ENCODE data around the gene MYCT1. TPM values are rescaled to one million over a fixed set of nuclear protein-coding genes. Genes with fewer than 3 reads are reported as not detected.

Gene MYCT1
- polyA plus RNA-seq, 3 donors: not detected

- H3K4me3 ChIP-seq (replicated peaks in 1 of 3; ENCODE audit: low read depth in 2 of 3, low read length in 3 of 3): no peak overlapping the region
- no peaks in the 10 kb centered on the region for H3K36me3 ChIP-seq (replicated peaks in 1 of 2; ENCODE audit: control insufficient read depth in 1 of 2, insufficient read depth in 2 of 2, low read length in 2 of 2)
- H4K20me1 ChIP-seq (ENCODE audit: insufficient read depth, low read length): no peaks in the 10 kb centered on the region
- DNase-seq: no peak
- no peaks in the 10 kb centered on the region for H3K4me1 ChIP-seq (ENCODE audit: control insufficient read depth in 1 of 2, insufficient read depth in 2 of 2, low read length in 2 of 2)
- no peak overlapping the region for H2AFZ ChIP-seq (ENCODE audit: insufficient read depth, low read depth, low read length, poor library complexity, severe bottlenecking)
- Mint-ChIP-seq H3K27ac (no peak overlapping the region), H3K4me3 (no peak overlapping the region), H3K27me3 (ENCODE audit: low read depth in 3 of 3) (peaks cover 0 to 3% (median 2%) of the 10 kb centered on the region in 3 donors), H3K36me3 (no peaks in the 10 kb centered on the region), H3K9me3 (peaks cover 0 to 3% (median 0%) of the 10 kb centered on the region in 7 donors), H3K4me1 (no peaks in the 10 kb centered on the region)
- H3K79me2 ChIP-seq (ENCODE audit: insufficient read depth, low read length): no peaks in the 10 kb centered on the region
- no peak overlapping the region for H3K4me2 ChIP-seq (replicated peaks; ENCODE audit: extremely low read depth, low read length, poor library complexity, severe bottlenecking)
- WGBS (ENCODE audit: insufficient coverage): no CpG with 5 or more reads among the region's 1 CpG
- TF ChIP-seq CTCF (IDR thresholded peaks at IDR 0.05): no peak
- H3K27me3 ChIP-seq (ENCODE audit: control insufficient read depth in 2 of 2, insufficient read depth in 2 of 2, low read length in 2 of 2): no peaks in the 10 kb centered on the region
- no peak overlapping the region for H3K9ac ChIP-seq (ENCODE audit: insufficient read depth, low read length, poor library complexity, severe bottlenecking)
- no peak overlapping the region for H3K27ac ChIP-seq (ENCODE audit: low read depth in 1 of 2, low read length in 2 of 2)
- no peaks in the 10 kb centered on the region for H3K9me3 ChIP-seq (replicated peaks in 1 of 2; ENCODE audit: control insufficient read depth in 1 of 2, insufficient read depth in 1 of 2, low read length in 2 of 2)
- intact Hi-C loops (cut with micrococcal nuclease): no loop called here
These were observed 25.7 kb downstream of the MYCT1 start for GRCh38 chr6:152723398-152723797.

DNA sequence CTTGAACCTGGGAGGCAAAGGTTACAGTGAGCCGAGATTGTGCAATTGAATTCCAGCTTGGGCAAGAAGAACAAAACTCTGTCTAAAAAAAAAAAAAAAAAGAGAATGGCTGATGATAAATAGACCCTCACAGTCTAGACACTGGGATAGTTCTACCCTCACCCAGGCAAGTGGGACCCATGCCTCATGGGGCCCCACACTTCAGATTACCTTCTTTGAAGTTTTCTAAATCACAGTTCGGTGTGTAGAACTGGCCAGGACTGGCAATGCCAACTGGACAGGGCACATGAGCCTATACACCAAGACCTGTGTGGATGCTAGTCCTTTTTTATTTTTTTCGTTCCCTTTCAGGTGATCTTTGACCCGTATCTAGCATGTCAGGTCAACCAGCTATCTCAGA lies 28.6 kb downstream of the MYCT1 start:
- Histone ChIP-seq H3K4me3 (replicated peaks in 1 of 3; ENCODE audit: low read depth in 2 of 3, low read length in 3 of 3) (no peak overlapping the region), H3K9me3 (replicated peaks in 1 of 2; ENCODE audit: control insufficient read depth in 1 of 2, insufficient read depth in 1 of 2, low read length in 2 of 2) (no peaks in the 10 kb centered on the region), H3K4me2 (replicated peaks; ENCODE audit: extremely low read depth, low read length, poor library complexity, severe bottlenecking) (no peak overlapping the region), H2AFZ (ENCODE audit: insufficient read depth, low read depth, low read length, poor library complexity, severe bottlenecking) (no peak overlapping the region), H3K27ac (ENCODE audit: low read depth in 1 of 2, low read length in 2 of 2) (no peak overlapping the region), H3K36me3 (replicated peaks in 1 of 2; ENCODE audit: control insufficient read depth in 1 of 2, insufficient read depth in 2 of 2, low read length in 2 of 2) (no peaks in the 10 kb centered on the region), H3K4me1 (ENCODE audit: control insufficient read depth in 1 of 2, insufficient read depth in 2 of 2, low read length in 2 of 2) (no peaks in the 10 kb centered on the region), H4K20me1 (ENCODE audit: insufficient read depth, low read length) (no peaks in the 10 kb centered on the region), H3K9ac (ENCODE audit: insufficient read depth, low read length, poor library complexity, severe bottlenecking) (no peak overlapping the region), H3K79me2 (ENCODE audit: insufficient read depth, low read length) (no peaks in the 10 kb centered on the region), H3K27me3 (ENCODE audit: control insufficient read depth in 2 of 2, insufficient read depth in 2 of 2, low read length in 2 of 2) (no peaks in the 10 kb centered on the region)
- Mint-ChIP-seq H3K4me1 (no peaks in the 10 kb centered on the region), H3K27ac (no peak overlapping the region), H3K36me3 (no peaks in the 10 kb centered on the region), H3K27me3 (ENCODE audit: low read depth in 3 of 3) (peaks cover 0 to 4% (median 3%) of the 10 kb centered on the region in 3 donors), H3K4me3 (no peak overlapping the region), H3K9me3 (peaks cover 0 to 3% (median 0%) of the 10 kb centered on the region in 7 donors)
- 67% methylated on average over 3 of the region's 4 CpGs for WGBS (ENCODE audit: insufficient coverage)
- intact Hi-C loops (cut with micrococcal nuclease): no loop called here
- DNase-seq: no peak
- TF ChIP-seq CTCF (IDR thresholded peaks at IDR 0.05): no peak
